GM19372 (cell line): Measurements from ENCODE around the gene SBF2.
"Not testable (repeated sequence)": the region's sequence is repeated elsewhere in the genome, so short reads cannot be mapped to it uniquely, and the experiment has no call there.

Source experiments
- ATAC-seq: cut with Tn5 transposase; IDR thresholded peaks from one replicate; pipeline ENCODE4 v1.9.1; 2021; ENCODE audit warnings: mild to moderate bottlenecking, low read depth, moderate library complexity; ENCODE audit not compliant: unreplicated experiment

The SBF2 gene

DNA sequence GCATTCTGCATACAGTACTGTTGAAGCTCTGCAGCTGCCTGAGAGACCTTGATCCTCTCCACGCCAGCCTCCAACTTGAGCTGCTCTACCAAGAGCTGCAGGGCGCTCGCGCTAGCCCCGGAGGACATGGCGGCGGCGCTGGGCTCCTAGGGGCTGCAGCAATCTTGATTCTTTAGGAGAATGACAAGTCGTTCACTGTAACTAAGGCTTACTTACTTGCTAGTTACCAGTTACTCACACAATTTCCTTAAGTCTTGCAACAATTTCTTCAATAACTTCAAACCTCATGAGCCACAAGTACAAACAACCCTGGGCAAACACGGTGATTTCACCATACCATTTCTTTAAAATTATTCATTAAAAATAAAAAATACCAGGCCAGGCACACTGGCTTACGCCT is 21.9 kb downstream of the SBF2 start:
- ATAC-seq: no peak

- no peak for ATAC-seq
Observed at GRCh38 chr11:10268746-10269488, 25.1 kb downstream of the SBF2 start.

GRCh38 chr11:10267821-10268220 is 26.2 kb downstream of the SBF2 start:
- ATAC-seq: no peak

DNA sequence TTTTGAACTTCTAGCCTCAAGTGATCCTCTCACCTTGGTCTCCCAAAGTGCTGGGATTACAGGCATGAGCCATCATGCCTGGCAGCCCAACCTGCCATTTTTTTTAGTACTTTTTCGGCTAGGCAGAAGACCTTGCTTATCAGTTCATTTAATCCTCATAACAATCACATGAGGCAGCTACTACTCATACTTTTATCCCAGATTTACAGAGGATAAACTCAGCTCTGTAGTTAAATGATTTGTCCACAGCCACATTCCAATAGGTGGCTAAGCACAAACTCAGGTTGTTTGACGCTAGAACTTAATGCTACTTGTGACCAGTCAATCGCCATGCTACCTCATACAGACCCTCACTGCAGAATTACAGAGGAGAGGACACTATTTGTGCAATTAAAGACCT is 28.1 kb downstream of the SBF2 start:
- ATAC-seq: no peak

DNA sequence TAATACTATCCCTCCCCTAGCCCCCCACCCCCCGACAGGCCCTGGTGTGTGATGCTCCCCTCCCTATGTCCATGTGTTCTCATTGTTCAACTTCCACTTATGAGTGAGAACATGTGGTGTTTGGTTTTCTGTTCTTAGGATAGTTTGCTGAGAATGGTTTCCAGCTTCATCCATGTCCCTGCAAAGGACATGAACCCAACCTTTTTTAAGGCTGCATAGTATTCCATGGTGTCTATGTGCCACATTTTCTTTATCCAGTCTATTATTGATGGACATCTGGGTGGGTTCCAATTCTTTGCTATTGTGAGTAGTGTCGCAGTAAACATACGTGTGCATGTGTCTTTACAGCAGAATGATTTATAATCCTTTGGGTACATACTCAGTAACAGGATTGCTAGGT is 29.3 kb downstream of the SBF2 start:
- not testable (repeated sequence) for ATAC-seq

GRCh38 chr11:10263929-10264328 is 30.1 kb downstream of the SBF2 start:
- ATAC-seq: no peak

DNA sequence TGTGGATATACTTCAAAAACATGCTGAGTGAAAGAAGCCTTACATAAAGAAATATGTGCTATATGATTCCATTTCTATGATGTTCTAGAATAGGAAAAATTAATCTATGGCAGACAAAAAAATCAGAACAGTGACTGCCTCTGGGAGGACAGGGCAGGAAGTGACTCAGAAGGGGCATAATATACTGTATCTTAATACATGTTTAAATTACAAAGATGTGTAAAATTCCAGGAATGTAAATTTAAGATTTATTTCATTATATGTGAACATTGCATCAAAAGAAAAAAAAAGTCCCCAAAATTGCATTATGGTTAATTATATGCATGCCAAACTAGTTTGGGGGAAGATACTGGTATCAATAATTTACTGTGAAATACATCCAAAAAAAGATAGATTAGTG is 32.2 kb downstream of the SBF2 start:
- no peak for ATAC-seq

- ATAC-seq: no peak
Observed at GRCh38 chr11:10257478-10257877, 36.5 kb downstream of the SBF2 start.

- no peak for ATAC-seq
Observed at GRCh38 chr11:10255388-10256125, 38.5 kb downstream of the SBF2 start.

GRCh38 chr11:10249448-10250131 is 44.4 kb downstream of the SBF2 start:
- ATAC-seq: not testable (repeated sequence)

GRCh38 chr11:10247011-10247410 is 47.0 kb downstream of the SBF2 start:
- ATAC-seq: no peak

GRCh38 chr11:10243896-10244575 is 50.0 kb downstream of the SBF2 start:
- ATAC-seq: no peak

- ATAC-seq: no peak
Observed at GRCh38 chr11:10236840-10237239, 57.2 kb downstream of the SBF2 start.

DNA sequence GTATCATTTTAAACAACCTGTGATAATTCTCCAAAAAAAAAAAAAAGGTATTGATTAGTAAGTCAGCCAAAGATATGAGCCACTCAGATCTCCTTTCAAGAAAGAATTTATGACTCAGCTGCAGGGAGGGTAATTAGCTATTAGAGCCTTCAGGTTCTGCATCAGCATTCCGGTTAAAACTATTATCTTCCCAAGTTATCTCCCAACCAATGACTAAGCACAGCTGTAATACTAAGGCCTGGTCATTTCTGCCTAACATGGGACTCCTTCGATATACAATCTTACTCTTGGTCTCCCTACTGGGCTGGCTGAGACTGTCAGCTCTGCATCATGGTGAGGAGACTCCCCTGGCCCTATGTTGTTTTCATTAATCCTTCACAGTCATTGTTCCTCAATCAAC is 60.4 kb downstream of the SBF2 start:
- ATAC-seq: no peak

GRCh38 chr11:10232756-10233155 is 61.3 kb downstream of the SBF2 start:
- no peak for ATAC-seq

GRCh38 chr11:10231803-10232202 is 62.2 kb downstream of the SBF2 start:
- not testable (repeated sequence) for ATAC-seq

DNA sequence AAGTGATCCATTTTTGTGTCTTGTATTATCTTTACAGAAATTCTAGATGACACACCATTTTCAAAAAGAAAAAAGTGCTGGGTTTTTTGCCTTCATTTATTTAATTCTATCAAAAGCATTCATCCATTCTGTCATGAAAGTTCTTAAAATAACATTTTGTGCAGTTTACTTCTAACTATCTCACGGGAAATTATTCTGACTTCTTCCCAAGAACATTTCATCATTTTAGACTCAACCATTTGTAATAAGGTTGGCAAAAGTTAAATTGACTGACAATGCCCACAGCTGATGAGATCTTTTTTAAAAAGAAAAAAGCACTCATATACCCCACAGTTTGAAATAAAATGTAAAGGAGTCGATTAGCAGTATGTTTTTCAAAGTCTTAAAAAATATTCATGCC is 68.5 kb downstream of the SBF2 start:
- no peak for ATAC-seq

- no peak for ATAC-seq
Observed at GRCh38 chr11:10222399-10222798, 71.6 kb downstream of the SBF2 start.

- ATAC-seq: no peak
Observed at GRCh38 chr11:10221342-10221741, 72.7 kb downstream of the SBF2 start.

DNA sequence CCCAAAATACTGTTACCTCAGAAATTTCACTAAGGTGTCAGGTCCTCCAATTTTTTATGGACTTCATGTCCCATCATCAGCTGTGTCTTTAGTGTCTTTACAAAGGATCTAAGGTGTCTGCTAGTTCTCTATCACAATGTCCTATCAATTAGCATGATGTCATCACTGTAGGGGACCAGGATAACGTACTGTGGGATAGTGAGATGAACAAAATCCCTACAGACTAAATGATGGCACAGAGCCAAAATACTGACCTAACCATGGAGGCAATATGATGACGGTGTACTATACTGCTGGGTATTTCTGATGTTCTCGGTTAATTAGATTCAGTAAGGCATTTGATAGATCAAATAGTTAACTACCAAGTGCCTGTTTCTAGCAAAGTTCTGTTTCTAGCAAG is 82.5 kb downstream of the SBF2 start:
- no peak for ATAC-seq

DNA sequence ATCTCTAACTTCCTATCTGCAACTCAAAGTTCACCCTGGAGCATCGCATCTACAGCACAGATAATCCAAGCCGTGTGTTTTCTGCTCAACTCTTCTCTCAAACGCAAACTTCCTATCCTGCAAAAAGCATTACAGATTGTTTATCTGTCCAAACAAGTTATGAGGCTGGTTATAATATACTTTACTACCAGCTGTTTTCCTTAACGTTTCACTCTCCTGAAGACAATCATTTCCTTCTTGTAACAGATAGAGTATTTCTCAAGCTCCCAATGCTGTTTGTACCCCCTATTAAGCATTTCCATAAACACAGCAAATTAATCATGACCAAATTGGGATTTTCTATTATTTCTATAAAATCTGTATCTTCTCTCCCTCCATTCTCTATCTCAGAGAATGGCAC is 84.7 kb downstream of the SBF2 start:
- ATAC-seq: no peak
